ENCODE measurements around the gene TMEM17. TPM values are rescaled to one million over a fixed set of nuclear protein-coding genes. Genes with fewer than 3 reads are reported as not detected.
A peak's percentile ranks its signal among the peaks of the same experiment; 100 is the strongest.

The TMEM17 gene
- total and polyA plus RNA-seq, 11 donors = 0.80 to 2.3 (median 1.6) TPM

DNA sequence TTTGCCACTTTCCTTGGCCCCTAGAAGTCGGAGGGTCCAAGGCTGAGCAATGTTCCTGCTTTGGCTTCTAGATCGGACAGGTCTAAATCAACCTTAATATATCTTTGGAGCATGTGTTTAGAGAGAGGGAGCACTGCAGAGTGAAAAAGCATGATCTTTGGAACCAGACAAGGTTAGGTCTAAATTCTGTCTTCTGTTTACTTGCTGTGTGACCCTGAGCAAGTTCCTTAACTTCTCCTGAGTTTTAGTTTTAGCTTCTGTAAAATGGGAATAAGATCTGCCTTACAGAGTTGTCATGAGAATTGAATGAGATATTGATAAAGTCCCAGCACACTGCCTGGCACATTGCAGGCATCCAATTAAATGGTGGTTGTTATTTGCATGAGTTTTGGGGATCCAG, 13.9 kb downstream of the TMEM17 start:
- ATAC-seq (no peak), DNase-seq (no peak)
- Histone ChIP-seq H3K9me3 (no peaks in the 10 kb centered on the region), H3K27ac (no peak overlapping the region), H3K27me3 (no peaks in the 10 kb centered on the region), H3K4me1 (peaks cover 0 to 21% (median 2%) of the 10 kb centered on the region in 12 donors), H3K4me3 (no peak overlapping the region), H3K36me3 (no peaks in the 10 kb centered on the region)
- intact Hi-C loops (cut with DNase I) = no loop called here
- TF ChIP-seq, protein P1, sequence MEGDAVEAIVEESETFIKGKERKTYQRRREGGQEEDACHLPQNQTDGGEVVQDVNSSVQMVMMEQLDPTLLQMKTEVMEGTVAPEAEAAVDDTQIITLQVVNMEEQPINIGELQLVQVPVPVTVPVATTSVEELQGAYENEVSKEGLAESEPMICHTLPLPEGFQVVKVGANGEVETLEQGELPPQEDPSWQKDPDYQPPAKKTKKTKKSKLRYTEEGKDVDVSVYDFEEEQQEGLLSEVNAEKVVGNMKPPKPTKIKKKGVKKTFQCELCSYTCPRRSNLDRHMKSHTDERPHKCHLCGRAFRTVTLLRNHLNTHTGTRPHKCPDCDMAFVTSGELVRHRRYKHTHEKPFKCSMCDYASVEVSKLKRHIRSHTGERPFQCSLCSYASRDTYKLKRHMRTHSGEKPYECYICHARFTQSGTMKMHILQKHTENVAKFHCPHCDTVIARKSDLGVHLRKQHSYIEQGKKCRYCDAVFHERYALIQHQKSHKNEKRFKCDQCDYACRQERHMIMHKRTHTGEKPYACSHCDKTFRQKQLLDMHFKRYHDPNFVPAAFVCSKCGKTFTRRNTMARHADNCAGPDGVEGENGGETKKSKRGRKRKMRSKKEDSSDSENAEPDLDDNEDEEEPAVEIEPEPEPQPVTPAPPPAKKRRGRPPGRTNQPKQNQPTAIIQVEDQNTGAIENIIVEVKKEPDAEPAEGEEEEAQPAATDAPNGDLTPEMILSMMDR (IDR thresholded peaks at IDR 0.05) = no peak
- TF ChIP-seq POLR2A (IDR thresholded peaks at IDR 0.05) = no peak
- WGBS, 4 donors = 96 to 97% (median 96%) methylated on average over 2 of the region's 2 CpGs

DNA sequence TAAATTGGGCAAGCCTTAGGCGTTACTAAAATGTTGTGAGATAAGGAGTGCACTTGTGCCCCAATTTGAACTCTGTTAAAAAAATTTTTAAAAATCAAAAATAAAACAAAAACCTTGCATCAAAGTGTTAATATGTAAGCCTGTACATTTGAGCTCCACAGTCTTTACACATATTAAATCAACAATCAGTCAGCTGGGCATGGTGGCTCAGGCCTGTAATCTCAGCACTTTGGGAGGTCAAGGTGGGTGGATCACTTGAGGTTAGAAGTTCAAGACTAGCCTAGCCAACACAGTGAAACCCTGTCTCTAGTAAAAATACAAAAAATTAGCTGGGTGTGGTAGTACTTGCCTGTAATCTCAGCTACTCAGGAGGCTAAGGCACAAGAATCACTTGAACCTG, 16.3 kb downstream of the TMEM17 start:
- Histone ChIP-seq H3K4me1 (peaks cover 0 to 34% (median 18%) of the 10 kb centered on the region in 12 donors), H3K27ac (peak overlapping the region in 1 of 12 donors; percentile 43), H3K4me3 (no peak overlapping the region), H3K36me3 (no peaks in the 10 kb centered on the region), H3K9me3 (no peaks in the 10 kb centered on the region), H3K27me3 (no peaks in the 10 kb centered on the region)
- intact Hi-C loops (cut with DNase I) = no loop called here
- WGBS, 4 donors = 71 to 88% (median 81%) methylated on average over 1 of the region's 1 CpG
- ATAC-seq (no peak), DNase-seq (no peak)
- no peak for TF ChIP-seq POLR2A (IDR thresholded peaks at IDR 0.05)
- TF ChIP-seq, protein P1 (IDR thresholded peaks at IDR 0.05) = no peak

- DNase-seq (no peak), ATAC-seq (peak in 3 of 4 donors; percentile 61 to 85 (median 70))
- intact Hi-C loops (cut with DNase I) = no loop called here
- WGBS, 4 donors = 62 to 77% (median 69%) methylated on average over 4 of the region's 4 CpGs
- Histone ChIP-seq H3K4me3 (no peak overlapping the region), H3K4me1 (peaks cover 0 to 34% (median 18%) of the 10 kb centered on the region in 12 donors), H3K36me3 (no peaks in the 10 kb centered on the region), H3K27ac (peak overlapping the region in 3 of 12 donors; percentile 13 to 43 (median 16)), H3K9me3 (no peaks in the 10 kb centered on the region), H3K27me3 (no peaks in the 10 kb centered on the region)
- TF ChIP-seq, protein P1 (IDR thresholded peaks at IDR 0.05) = no peak
- TF ChIP-seq POLR2A (IDR thresholded peaks at IDR 0.05) = no peak
Observed at GRCh38 chr2:62489162-62489561, 16.8 kb downstream of the TMEM17 start.

DNA sequence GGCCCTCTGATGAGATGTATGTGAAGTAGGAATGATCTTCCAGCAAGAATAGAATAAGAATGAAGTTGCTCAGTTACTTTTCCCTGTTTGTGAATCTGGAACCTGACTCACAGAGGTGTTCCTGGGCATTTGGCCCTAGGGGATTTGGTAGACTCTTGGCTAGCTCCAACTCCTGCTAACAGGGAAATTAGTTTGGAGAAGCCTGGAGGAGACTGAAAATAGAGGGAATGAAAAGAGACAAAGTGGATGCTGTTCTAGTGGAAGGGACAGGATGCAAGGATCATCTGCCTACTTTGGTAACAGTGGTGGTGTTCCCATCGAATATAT, 19.6 kb downstream of the TMEM17 start:
- no peaks in the 10 kb centered on the region for H3K36me3 ChIP-seq
- no peaks in the 10 kb centered on the region for H3K9me3 ChIP-seq
- no peak for ATAC-seq
- no peak overlapping the region for H3K4me3 ChIP-seq
- DNase-seq = no peak
- peak overlapping the region in 9 of 12 donors; percentile 19 to 48 (median 31) for H3K27ac ChIP-seq
- WGBS, 4 donors = 38 to 58% (median 46%) methylated on average over 1 of the region's 1 CpG
- TF ChIP-seq, protein P1 (IDR thresholded peaks at IDR 0.05) = no peak
- TF ChIP-seq POLR2A (IDR thresholded peaks at IDR 0.05) = no peak
- H3K4me1 ChIP-seq = peaks cover 0 to 34% (median 18%) of the 10 kb centered on the region in 12 donors
- no peaks in the 10 kb centered on the region for H3K27me3 ChIP-seq
- intact Hi-C loops (cut with DNase I) = no loop called here

Measured in heart left ventricle (tissue), 16 donors.